ENCODE measurements around the gene TOPORS.

DNA sequence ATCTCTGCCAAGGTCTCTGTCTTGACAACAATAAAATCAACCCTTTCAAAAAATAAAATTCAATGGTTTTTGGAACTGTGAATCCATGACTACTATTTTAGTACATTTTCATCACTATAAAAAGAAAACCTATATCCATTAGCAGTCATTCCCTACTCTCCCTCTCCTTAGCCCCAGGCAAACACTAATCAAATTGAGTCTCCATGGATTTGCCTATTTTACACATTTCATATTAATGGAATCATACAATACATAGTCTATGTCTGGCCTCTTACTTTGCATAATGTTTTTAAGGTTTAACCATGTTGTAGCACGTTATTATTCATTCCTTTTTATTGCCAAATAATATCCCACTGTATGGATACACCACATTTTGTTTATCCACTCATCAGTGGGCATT lies 50.5 kb downstream of the TOPORS start:
- TF ChIP-seq, protein P1, sequence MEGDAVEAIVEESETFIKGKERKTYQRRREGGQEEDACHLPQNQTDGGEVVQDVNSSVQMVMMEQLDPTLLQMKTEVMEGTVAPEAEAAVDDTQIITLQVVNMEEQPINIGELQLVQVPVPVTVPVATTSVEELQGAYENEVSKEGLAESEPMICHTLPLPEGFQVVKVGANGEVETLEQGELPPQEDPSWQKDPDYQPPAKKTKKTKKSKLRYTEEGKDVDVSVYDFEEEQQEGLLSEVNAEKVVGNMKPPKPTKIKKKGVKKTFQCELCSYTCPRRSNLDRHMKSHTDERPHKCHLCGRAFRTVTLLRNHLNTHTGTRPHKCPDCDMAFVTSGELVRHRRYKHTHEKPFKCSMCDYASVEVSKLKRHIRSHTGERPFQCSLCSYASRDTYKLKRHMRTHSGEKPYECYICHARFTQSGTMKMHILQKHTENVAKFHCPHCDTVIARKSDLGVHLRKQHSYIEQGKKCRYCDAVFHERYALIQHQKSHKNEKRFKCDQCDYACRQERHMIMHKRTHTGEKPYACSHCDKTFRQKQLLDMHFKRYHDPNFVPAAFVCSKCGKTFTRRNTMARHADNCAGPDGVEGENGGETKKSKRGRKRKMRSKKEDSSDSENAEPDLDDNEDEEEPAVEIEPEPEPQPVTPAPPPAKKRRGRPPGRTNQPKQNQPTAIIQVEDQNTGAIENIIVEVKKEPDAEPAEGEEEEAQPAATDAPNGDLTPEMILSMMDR (conservative IDR thresholded peaks at IDR 0.05; ENCODE audit: low read length), result no peak
- TF ChIP-seq EZH2phosphoT487 (IDR thresholded peaks at IDR 0.05; ENCODE audit: borderline replicate concordance), result no peak

All from Loucy (cell line).